GM18861 (cell line): ENCODE results near the gene SLC6A17.

Experiments used
- ATAC-seq: cut with Tn5 transposase; IDR thresholded peaks from one replicate; pipeline ENCODE4 v1.9.1; 2021; ENCODE audit not compliant: unreplicated experiment

The SLC6A17 gene

GRCh38 chr1:110237386-110238152 lies 87.3 kb downstream of the SLC6A17 start:
- peak; percentile 57 for ATAC-seq

GRCh38 chr1:110239441-110240430 lies 89.4 kb downstream of the SLC6A17 start:
- ATAC-seq, result no peak

- no peak for ATAC-seq
These were observed 90.3 kb downstream of the SLC6A17 start for GRCh38 chr1:110240476-110241210.

GRCh38 chr1:110241516-110241915 lies 91.2 kb downstream of the SLC6A17 start:
- ATAC-seq, result no peak

GRCh38 chr1:110242062-110242461 lies 91.8 kb downstream of the SLC6A17 start:
- ATAC-seq, result no peak

GRCh38 chr1:110242731-110243130 lies 92.4 kb downstream of the SLC6A17 start:
- no peak for ATAC-seq

GRCh38 chr1:110243146-110243545 lies 92.9 kb downstream of the SLC6A17 start:
- ATAC-seq, result no peak

GRCh38 chr1:110243574-110243973 lies 93.3 kb downstream of the SLC6A17 start:
- no peak for ATAC-seq

- ATAC-seq, result no peak
These were observed 95.8 kb downstream of the SLC6A17 start for GRCh38 chr1:110245876-110246620.

- no peak for ATAC-seq
These were observed 98.5 kb downstream of the SLC6A17 start for GRCh38 chr1:110248746-110249145.

GRCh38 chr1:110249256-110249655 lies 99.0 kb downstream of the SLC6A17 start:
- ATAC-seq, result no peak

- ATAC-seq, result no peak
These were observed 99.7 kb downstream of the SLC6A17 start for GRCh38 chr1:110250008-110250407.

- ATAC-seq, result no peak
These were observed 100.5 kb downstream of the SLC6A17 start for GRCh38 chr1:110250749-110251148.
